ENCODE results near the gene EDN2.

Gene EDN2

GRCh38 chr1:41487126-41488039 lies 2.9 kb upstream of the EDN2 start:
- Histone ChIP-seq H2AFZ (ENCODE audit: low read length) (no peak overlapping the region), H3K36me3 (ENCODE audit: insufficient read depth, low read length) (no peaks in the 10 kb centered on the region), H3K9me3 (ENCODE audit: insufficient read depth, low read depth, low read length) (no peaks in the 10 kb centered on the region), H3F3A (ENCODE audit: low read depth) (no peaks in the 10 kb centered on the region), H3K27me3 (ENCODE audit: insufficient read depth, low read length, poor library complexity, severe bottlenecking) (no peaks in the 10 kb centered on the region), H4K20me1 (ENCODE audit: insufficient read depth, low read length, poor library complexity, severe bottlenecking) (no peaks in the 10 kb centered on the region), H3K4me3 (ENCODE audit: low read length, poor library complexity, severe bottlenecking) (no peak overlapping the region), H3K4me1 (ENCODE audit: insufficient read depth, low read length, poor library complexity, severe bottlenecking) (peaks cover 6% of the 10 kb centered on the region), H3K9ac (ENCODE audit: low read depth, low read length, poor library complexity, severe bottlenecking) (no peak overlapping the region), H3K79me2 (ENCODE audit: insufficient read depth, low read length) (no peaks in the 10 kb centered on the region), H3K9me2 (replicated peaks; ENCODE audit: low read depth, low read length) (no peaks in the 10 kb centered on the region), H3K4me2 (ENCODE audit: low read depth, low read length, poor library complexity, severe bottlenecking) (no peak overlapping the region)
- TF ChIP-seq EZH2phosphoT487 (IDR thresholded peaks at IDR 0.05; ENCODE audit: borderline replicate concordance) (no peak), CTCF (conservative IDR thresholded peaks at IDR 0.05; ENCODE audit: low read length) (no peak)

- no peaks in the 10 kb centered on the region for H3K9me2 ChIP-seq (replicated peaks; ENCODE audit: low read depth, low read length)
- TF ChIP-seq EZH2phosphoT487 (IDR thresholded peaks at IDR 0.05; ENCODE audit: borderline replicate concordance) (no peak), CTCF (conservative IDR thresholded peaks at IDR 0.05; ENCODE audit: low read length) (no peak)
- H3K9me3 ChIP-seq (ENCODE audit: insufficient read depth, low read depth, low read length): no peaks in the 10 kb centered on the region
- peaks cover 7% of the 10 kb centered on the region for H3K4me1 ChIP-seq (ENCODE audit: insufficient read depth, low read length, poor library complexity, severe bottlenecking)
- H3F3A ChIP-seq (ENCODE audit: low read depth): no peaks in the 10 kb centered on the region
- H3K27me3 ChIP-seq (ENCODE audit: insufficient read depth, low read length, poor library complexity, severe bottlenecking): no peaks in the 10 kb centered on the region
- H4K20me1 ChIP-seq (ENCODE audit: insufficient read depth, low read length, poor library complexity, severe bottlenecking): no peaks in the 10 kb centered on the region
- no peak overlapping the region for H3K4me3 ChIP-seq (ENCODE audit: low read length, poor library complexity, severe bottlenecking)
- H3K9ac ChIP-seq (ENCODE audit: low read depth, low read length, poor library complexity, severe bottlenecking): no peak overlapping the region
- no peaks in the 10 kb centered on the region for H3K36me3 ChIP-seq (ENCODE audit: insufficient read depth, low read length)
- no peaks in the 10 kb centered on the region for H3K79me2 ChIP-seq (ENCODE audit: insufficient read depth, low read length)
- H3K4me2 ChIP-seq (ENCODE audit: low read depth, low read length, poor library complexity, severe bottlenecking): no peak overlapping the region
- H2AFZ ChIP-seq (ENCODE audit: low read length): no peak overlapping the region
These were observed 2.1 kb upstream of the EDN2 start for GRCh38 chr1:41486371-41487125.

GRCh38 chr1:41486053-41486370 lies 1.5 kb upstream of the EDN2 start:
- Histone ChIP-seq H3K9ac (ENCODE audit: low read depth, low read length, poor library complexity, severe bottlenecking) (no peak overlapping the region), H3K4me2 (ENCODE audit: low read depth, low read length, poor library complexity, severe bottlenecking) (no peak overlapping the region), H3K4me3 (ENCODE audit: low read length, poor library complexity, severe bottlenecking) (no peak overlapping the region), H3K79me2 (ENCODE audit: insufficient read depth, low read length) (no peaks in the 10 kb centered on the region), H3K27me3 (ENCODE audit: insufficient read depth, low read length, poor library complexity, severe bottlenecking) (no peaks in the 10 kb centered on the region), H4K20me1 (ENCODE audit: insufficient read depth, low read length, poor library complexity, severe bottlenecking) (no peaks in the 10 kb centered on the region), H2AFZ (ENCODE audit: low read length) (no peak overlapping the region), H3F3A (ENCODE audit: low read depth) (no peaks in the 10 kb centered on the region), H3K9me2 (replicated peaks; ENCODE audit: low read depth, low read length) (no peaks in the 10 kb centered on the region), H3K4me1 (ENCODE audit: insufficient read depth, low read length, poor library complexity, severe bottlenecking) (peaks cover 7% of the 10 kb centered on the region), H3K36me3 (ENCODE audit: insufficient read depth, low read length) (no peaks in the 10 kb centered on the region), H3K9me3 (ENCODE audit: insufficient read depth, low read depth, low read length) (no peaks in the 10 kb centered on the region)
- TF ChIP-seq CTCF (conservative IDR thresholded peaks at IDR 0.05; ENCODE audit: low read length) (no peak), EZH2phosphoT487 (IDR thresholded peaks at IDR 0.05; ENCODE audit: borderline replicate concordance) (no peak)
